ENCODE measurements around the gene DNAJB1.

Gene DNAJB1

GRCh38 chr19:14495672-14496028, 22.5 kb downstream of the DNAJB1 start:
- DNase-seq, result no peak

GRCh38 chr19:14494910-14495671, 23.1 kb downstream of the DNAJB1 start:
- no peak for DNase-seq

GRCh38 chr19:14494411-14494810, 23.8 kb downstream of the DNAJB1 start:
- no peak for DNase-seq

- DNase-seq, result no peak
These were observed 25.4 kb downstream of the DNAJB1 start for GRCh38 chr19:14492756-14493337.

- DNase-seq, result no peak
These were observed 30.6 kb downstream of the DNAJB1 start for GRCh38 chr19:14487370-14488125.

- no peak for DNase-seq
These were observed 35.8 kb downstream of the DNAJB1 start for GRCh38 chr19:14482172-14482941.

GRCh38 chr19:14480700-14481079, 37.5 kb downstream of the DNAJB1 start:
- no peak for DNase-seq

- DNase-seq, result peak; percentile 84
These were observed 38.1 kb downstream of the DNAJB1 start for GRCh38 chr19:14479975-14480699.

GRCh38 chr19:14479309-14479974, 38.8 kb downstream of the DNAJB1 start:
- DNase-seq, result no peak

- DNase-seq, result no peak
These were observed 40.1 kb downstream of the DNAJB1 start for GRCh38 chr19:14478113-14478545.

- no peak for DNase-seq
These were observed 40.6 kb downstream of the DNAJB1 start for GRCh38 chr19:14477418-14478112.

GRCh38 chr19:14476673-14477401, 41.4 kb downstream of the DNAJB1 start:
- no peak for DNase-seq

GRCh38 chr19:14476327-14476672, 41.9 kb downstream of the DNAJB1 start:
- DNase-seq, result no peak

GRCh38 chr19:14475251-14476073, 42.7 kb downstream of the DNAJB1 start, which contains the start of gene PTGER1:
Gene PTGER1 (minus strand): TSS chr19:14475354. CDS start chr19:14474320, 1,034 bp downstream.
- peak; percentile 58 for DNase-seq

- no peak for DNase-seq
These were observed 43.4 kb downstream of the DNAJB1 start for GRCh38 chr19:14474827-14475226.

GRCh38 chr19:14473978-14474578, 44.1 kb downstream of the DNAJB1 start:
- DNase-seq, result peak; percentile 60

- DNase-seq, result peak; percentile 49
These were observed 44.9 kb downstream of the DNAJB1 start for GRCh38 chr19:14473073-14473977.

Measured in retina (tissue), 1 donor.